Dedifferentiated amniotic fluid mesenchymal stem cell (primary cell): ENCODE data around the gene FOXD1.

Experiments
- DNase-seq: peaks from one replicate; pipeline ENCODE4 v3.0.0-alpha.2; 2016; ENCODE audit errors: extremely low spot score

FOXD1 gene

DNA sequence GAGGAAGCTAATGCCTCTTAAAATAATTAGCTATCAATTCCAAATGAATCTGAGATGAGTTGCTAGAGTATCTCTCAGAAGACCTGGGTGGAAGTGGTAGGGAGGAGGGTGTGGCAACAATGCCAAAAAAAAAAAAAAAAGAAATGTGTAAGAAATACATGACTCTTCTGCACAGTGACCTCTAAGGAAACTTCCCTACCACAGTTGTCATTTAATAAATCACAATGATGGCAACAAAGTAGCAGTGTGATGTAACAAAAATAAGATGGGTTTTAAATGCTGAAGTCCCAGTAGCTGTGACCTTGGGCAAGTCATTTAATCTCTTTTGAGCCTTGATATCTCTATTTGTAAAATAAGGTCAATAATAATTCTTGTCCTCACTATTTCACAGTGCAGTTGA is 7.2 kb downstream of the FOXD1 start:
- DNase-seq = no peak

DNA sequence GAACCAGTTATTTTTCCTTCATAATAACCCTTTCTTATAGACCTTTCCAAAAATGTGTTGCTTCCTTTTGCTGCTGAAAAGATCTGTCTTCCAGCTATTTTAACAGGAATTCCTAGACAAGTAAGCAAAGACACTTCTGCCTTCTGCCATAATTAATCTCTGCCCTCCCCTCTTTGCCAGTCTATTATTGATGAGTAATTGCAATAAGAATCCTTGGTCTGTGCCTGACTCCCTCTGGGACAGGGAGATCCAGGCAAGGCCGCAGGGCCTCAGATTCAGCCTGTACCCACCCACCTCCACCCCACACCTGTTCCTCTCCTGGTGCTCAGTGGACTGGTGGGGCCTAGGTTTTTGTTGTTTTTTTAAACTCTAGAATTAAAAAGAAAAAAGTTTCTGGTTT is 8.3 kb downstream of the FOXD1 start:
- DNase-seq = no peak

DNA sequence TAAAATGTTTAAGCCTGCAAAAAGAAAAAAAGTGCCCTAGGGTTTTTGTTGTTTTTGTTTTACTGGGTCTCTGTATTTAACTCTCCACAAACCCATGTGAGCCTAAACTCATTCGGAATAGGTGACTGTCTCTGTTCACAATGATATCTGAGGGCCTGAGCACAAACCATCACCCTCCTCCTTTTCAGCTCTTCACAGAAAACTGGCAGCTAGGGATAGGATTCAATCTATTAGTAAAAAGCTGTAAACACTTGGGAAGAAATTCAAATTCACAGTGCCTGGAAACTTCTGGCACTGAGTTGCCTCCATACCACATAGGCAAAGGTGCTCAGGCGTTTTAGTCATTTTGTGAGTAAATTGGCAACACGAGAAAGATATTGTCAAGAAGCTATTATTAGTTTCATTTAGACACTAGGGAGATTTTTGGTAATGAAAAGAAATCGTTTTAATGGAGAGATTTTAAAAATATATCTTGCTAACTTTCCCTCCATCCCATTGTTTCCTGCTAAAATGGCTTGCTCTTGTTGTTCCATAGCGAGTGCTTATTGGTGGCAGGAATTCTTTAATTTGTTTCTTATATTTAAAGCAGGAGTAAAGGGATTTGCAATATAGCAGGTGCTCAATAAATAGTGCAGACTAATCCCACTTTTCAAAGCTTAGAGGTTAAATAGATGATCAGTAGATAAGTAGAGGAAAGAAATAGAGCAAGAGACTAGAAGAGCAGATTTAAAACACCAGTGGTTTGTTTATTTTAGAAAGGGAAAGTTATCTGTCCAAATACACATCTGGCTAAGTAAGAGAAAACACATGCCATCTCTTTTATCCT is 9.7 kb downstream of the FOXD1 start:
- no peak for DNase-seq

DNA sequence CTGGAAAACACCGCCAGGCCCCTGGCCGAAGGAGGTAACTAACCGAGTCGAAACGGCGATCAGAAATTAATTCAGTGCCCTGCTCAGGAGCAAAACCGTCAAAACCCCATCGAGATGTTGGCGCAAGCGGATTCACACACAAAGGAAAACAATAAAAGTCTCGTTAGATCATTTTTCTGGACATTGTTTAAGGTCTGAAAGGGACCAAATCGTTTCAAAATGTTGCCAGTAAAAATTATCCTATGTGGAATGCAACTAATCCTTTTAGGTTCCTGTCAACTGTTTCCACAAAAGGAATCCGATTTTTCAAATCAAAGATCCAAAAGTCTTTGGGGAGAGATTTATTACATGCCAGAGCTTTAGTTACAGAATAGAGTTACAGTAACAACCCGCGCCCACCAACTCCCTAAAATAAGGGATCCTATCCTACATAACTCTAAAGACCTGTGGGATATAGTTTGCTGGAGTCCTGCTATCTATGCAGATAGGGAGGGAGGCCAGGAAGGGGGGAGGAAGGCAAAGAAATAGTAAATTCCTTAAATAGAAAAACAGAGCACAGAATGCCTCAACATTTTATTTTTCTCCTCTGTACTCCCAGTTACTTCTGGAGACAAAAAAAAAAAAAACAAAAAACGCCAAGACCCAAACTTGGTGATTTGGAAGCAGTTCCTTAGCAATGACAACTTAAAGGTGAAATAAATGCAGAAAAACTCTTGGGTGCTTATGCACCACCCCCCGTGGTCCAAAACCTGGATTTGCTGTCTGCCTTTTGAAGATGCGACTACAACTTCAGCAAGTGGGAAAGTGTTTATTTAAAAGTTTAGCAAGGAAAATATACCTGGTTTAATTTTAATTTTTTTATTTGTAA is 10.6 kb downstream of the FOXD1 start:
- DNase-seq = no peak

DNA sequence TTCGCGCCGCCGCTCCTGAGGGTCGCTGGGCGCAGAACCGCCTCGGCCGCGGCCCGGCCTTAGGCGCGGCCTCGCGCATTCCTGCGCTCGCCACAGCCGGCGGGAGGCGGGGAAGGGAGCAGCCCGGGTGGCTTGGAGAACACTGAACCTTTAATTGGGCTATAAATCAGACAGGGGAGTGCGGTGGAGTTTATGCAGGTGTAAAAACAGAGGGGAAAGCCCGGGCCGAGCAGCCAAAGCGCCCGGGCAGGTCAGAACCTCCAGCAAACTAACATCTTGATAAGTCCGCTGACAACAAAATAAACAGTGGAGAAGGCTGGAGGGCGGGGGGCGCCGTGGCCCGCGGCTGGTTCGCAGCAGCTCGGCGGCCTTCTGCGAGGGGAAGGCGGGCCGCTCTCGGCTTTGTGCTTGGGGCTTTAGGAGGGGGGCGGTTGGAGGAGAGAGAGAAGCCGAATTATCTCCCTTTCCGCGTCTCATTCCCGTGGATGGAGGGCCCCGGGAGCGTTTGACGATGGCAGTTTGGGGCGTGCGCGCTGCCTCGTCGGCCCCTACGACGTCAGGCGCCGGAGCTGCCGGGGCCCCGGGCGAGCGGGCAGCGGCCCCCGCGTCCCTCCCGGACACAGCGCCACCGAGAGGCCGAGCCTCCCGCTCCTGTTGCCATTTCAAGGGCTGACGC is 11.3 kb downstream of the FOXD1 start:
- DNase-seq = no peak

DNA sequence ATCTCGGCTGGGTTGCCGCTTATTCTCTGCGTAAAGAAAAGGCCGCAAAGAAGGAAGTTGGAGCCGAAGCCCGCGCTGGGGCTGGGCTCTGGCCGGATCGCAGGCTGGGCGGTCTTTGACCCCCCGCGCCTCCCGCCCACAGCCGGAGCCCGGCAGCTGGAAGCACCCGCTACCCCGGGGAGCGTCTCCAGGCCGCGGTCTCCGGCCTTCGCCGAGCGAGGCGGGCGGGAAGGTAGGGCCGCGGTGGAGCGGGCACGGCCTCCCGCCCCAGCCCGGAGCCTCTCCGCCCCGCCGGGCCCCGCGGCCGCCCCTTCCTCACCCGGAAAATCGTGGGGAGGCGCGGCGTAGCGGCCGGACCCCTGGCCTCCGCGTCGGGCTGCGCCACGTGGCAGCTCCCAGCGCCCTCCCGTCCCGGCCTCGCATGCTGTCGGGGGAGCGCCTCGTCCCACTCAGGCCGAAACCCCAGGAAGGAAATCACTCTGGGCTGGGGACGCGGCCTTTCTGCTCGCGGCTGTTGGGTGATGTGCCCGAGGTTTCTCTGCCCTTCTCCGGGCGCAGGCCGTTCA is 12.0 kb downstream of the FOXD1 start:
- DNase-seq = no peak

DNA sequence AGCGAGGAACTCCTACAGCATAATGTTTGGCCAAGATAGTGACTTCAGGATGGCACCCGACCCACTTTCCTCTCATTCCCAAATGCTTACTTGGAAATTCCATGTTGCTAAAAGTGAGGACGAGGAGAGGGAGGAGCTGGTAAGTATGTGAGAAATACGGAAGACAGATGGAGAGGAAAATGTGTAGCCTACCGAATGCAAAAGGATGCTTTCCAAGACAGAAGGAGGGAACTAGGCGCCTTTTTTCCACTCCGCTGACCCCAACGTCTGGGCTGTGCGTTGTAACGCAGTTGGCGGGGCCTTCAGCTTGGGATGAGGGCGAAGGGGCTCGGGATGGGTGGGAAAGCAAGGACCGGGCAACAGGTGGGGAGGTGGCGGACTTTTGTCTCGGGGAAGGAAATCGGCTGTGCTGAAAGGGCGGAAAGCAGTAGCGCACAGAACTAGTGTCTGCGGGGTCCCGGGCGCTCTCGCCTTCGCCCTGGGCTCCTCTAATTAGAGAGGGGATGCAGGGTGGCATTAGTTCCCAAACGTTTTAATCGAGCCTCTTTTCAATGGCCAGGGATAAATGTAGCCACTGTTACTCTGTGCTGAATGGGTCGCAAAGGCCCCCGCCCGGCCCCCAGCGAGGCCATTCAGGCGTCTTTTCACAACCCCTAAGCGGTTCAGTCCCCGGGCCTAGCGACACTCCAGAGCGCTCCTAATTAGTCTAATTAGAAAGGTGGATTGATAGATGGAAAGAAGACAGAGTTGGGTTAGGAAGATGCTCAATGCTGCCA is 12.6 kb downstream of the FOXD1 start:
- no peak for DNase-seq

DNA sequence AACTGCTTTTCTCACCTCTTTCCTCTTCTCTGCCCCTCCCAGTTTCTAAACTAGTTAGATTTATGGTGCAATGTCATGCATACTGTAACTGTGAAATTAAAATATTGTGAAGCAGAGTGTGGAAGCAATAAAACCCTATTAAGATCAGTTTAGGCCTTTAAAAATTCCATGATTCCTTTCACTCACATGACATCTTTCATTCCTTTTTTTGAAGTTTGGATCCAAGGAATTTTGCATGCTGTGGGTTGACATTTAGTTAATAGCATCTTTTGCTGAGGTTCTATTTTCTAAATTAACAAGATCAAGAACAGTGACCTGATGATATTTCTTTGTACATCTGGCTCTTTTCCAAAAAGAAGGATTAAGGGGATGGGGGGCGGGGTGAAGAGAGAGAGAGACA is 13.7 kb downstream of the FOXD1 start:
- no peak for DNase-seq

DNA sequence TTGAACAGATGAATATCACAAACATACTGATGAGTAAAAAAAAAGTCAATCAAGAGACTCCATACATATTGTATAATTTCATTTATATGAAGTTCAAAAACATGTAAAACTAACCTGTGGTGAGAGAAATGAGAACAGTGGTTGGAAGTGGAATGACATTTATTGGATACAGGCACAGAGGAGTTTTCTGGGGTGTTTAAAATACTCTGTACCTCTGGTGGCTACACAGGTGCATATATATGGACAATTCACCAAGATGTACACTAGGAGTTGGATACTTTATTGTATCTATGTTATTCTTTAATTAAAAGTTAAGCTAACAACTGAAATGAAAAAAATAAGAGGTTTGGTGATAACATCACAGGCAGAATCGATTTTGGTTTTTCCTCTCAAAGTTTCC is 14.1 kb downstream of the FOXD1 start:
- no peak for DNase-seq

DNA sequence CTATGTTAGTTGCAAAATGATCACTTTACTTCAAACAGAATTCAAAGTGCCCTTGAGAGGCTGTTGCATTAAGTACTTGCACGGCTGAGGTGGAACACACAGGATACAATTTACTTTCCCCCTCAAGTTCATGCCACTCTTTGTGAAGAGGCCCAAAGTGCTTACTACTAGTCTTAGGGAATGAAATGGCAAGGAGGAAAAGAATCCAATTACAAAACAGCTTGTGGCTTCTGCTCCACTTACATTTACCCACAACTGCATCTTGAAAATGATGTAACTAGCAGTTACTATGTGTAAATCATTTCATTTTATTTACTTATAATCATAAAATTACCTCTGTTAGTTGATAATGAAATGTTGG is 14.6 kb downstream of the FOXD1 start:
- DNase-seq = no peak

DNA sequence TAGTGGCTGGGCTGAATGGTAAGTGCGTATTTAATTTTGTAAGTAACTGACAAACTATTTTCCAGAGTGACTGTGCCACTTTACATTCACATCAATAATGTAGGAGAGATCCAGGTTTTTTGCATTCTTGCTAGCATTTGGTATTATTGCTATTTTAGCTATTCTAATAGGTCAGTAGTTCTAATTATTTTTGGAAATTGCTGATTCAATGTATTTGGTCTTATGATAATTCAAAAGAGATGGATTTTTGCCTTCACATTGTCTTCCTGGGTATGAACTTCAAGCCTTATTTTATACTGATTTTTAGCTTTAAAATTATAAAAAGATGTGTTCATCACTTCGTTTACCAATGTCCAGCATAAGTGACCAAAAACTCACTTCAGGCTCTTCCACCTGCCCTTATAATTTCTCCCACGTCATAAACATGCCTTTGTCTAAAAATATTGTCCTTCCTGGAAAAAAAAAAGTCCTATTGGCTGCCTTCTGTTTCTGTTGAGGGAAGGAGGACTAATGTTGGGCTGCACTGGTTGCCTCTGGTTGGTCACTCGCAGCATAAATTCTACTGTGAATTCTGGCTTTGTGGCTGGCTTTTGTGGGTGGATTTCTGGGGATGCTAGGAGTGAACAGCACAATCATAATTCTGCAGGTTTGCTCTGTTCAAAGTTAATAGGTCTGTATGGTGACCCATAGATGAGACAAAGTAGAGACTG is 15.2 kb downstream of the FOXD1 start:
- no peak for DNase-seq

DNA sequence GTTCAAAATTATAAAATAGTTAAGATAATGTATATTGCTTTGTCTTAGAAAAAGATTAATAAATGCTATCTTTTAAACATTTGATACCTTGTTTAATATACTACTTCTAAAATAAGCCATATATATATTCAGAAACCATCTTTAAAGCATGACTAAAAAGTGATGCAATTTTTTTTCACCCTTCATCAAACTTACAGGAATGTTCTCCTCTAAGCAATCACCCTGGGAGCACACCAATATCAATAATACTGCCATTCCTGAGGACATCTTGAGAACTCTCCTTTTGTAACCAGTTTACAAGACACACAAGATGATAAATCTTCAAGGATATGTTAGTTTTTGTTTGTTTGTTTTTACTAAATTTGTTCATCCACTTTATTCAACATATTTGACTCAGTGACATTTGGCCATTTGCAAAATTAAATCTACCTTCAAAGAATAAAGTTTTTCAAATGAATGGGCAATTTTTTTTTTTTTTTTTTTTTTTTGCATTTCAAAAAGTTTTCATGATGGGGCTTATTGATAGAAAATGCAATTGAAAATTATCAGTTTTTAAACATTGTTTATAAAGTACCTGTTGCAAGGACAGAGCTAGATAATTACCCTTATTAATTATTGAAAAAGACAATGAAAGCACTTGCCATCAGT is 17.2 kb downstream of the FOXD1 start:
- no peak for DNase-seq

DNA sequence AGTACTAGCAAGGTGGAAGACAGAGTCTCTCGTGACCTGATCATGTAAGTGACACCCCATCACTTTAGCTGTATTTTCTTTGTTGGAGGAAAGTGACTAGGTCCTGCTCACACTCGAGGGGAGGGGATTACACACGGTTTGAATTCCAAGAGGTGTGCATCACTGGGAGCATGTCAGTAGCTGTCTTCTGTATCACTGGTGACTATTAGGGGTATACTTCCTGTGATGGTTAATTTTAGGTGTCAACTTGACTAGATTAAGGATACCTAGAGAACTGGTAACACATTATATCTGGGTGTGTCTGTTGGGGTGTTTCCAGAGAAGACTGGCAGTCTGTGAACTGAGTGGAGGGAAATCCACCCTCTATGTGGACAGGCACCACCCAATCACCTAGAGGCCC is 22.5 kb downstream of the FOXD1 start:
- DNase-seq = no peak

DNA sequence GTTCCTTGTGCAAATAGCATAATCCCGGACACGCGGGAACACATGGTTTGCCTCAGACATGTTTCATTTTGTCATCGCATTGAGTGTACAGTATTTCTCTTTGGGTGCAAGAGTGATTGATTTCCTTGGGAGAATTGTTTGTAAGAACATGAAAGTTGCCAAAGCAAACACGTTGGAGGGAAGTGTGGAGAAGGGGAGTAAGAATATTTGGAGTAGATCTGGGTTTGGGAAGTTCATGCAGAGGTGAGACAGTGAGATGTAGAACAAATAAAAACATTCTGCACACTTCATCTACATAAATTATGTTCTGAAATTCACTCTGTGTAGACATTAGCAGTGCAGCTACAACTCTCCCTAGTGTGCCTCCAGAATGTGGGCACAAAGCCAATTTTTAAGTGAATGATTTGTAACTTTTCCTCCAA is 24.0 kb downstream of the FOXD1 start:
- DNase-seq = no peak

DNA sequence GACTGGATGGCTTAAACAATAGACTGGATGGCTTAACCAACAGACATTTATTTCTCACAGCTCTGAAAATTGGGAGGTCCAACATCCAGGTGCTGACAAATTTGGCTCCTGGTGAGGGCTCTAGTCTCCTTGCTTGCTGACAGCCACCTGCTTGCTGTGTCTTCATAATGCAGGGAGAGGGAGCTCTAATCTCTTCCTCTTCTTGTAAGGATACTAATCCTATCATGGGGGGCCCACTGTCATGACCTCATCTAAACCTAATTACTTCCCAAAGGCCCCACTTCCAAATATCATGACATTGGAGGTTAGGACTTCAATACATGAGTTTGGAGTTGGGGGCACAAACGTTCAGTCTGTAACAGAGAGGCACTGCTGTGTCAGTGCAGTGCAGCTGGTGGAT is 26.4 kb downstream of the FOXD1 start:
- no peak for DNase-seq

DNA sequence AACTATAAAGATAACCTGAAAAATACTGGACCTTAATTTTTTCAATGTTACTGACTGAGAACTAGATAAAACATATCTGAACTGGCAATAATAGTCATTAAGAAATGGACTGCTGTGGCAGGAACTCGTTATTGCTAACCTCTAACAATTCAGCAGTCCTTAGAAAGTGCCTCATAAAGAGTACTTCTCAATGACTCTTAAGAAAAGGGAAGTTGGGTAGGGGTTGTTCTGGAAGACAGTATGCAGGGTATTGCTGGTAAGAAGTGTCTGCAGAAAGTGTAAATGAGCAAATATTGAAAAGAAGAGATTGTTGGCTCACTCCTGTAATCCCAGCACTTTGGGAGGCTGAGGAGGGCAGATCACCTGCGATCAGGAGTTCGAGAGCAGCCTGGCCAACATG is 27.9 kb downstream of the FOXD1 start:
- DNase-seq = no peak

DNA sequence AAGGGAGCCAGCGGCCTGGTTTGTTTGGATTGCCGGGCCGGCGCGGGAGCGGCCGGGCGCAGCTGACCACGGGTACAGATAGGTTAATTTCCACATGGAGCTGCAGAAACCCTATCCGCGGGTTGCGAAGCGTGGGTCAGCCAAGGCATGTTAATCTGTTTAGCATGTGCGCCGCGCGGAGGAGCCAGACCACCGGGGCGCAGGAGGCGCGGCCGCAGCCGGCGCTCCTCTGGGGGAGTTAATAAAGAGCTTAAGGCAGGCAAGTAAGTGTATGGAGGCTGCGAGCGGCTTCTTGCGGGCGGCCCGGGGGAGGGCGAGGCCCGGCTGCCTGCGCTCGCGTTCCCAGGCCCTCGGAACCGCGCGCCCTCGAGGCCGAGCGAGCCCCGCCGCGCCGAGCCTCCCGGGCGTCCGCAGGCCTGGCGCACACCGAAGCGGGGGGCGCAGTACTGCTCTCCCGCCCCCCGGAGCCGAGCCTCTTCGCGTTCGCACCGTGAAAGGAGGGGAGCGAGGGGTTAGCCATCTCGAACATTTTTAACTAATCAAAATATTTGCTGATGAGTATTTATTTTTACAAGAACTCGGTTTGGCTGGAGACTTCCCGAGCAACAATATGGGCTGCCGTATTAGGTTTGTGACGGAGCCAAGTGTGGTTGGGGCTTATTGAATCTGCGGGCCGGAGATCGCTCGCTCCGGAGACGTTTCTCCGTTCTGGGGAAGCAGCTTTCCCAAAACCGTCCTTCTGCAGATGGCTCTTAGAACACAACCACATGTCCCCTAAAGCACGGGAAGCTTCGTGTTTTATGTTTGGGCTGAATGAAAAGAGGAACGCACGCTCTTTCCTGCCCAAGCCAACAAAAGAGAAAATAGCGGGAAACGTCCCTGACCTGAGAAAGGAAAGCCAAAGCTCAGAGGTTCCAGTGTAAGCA is 28.8 kb downstream of the FOXD1 start:
- no peak for DNase-seq

DNA sequence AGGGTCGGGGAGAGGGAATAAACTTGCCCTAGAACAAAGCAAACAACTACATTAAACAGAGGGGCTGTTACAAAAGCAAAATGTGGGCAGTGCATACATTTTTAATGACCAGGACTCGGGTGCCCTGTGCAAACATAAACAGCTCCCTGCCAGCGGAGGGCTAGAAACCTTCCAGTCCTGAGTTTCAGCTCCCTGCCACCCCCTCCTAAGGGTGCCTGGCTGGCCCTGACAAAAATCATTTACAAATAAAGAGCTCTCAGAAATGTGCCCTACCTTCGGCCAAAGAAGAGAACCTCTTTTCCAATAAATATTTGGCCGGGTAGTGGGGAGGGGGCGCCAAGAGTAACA is 29.5 kb downstream of the FOXD1 start:
- DNase-seq = no peak

DNA sequence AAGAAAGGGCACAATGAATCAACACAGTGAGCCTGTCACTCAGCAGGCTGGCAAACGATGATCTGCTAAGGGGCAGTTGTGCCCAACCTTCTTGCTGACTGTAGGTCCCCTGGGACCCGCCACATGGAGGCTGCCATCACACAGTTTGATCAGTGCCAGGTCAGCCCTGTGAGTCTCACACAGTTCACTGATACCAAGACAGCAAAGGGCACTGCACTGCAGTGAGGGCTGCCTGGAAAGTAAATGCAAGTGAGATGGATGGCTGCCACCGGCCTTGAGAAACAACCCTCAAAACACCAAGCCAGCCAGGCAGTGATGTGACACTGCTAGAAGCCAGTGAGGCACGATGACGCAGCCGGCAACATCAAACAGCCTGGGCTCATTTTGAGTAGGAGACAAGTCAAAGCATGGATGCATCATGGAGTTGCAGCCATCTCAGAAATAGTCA is 30.3 kb downstream of the FOXD1 start:
- no peak for DNase-seq
